Keratinocyte (primary cell): ENCODE data around the gene ZBTB33. TPM values are rescaled to one million over a fixed set of nuclear protein-coding genes. Genes with fewer than 3 reads are reported as not detected.

Source experiments
- DNase-seq: peaks from one replicate; pipeline ENCODE4 v3.0.0-alpha.2; 2011; ENCODE audit warnings: low read depth, missing footprints, low spot score
- FAIRE-seq: peaks from 2 replicates; lab custom pipeline; 2011; peaks lifted over from hg19 to GRCh38; lab: Jason Lieb, UNC
- H2AFZ ChIP-seq: 2 replicates; pipeline ENCODE4 v1.6.0; 2012; ENCODE audit warnings: low read length, control low read depth, inconsistent platforms; ENCODE audit not compliant: control insufficient read depth
- H3K27ac ChIP-seq: 2 replicates; pipeline ENCODE4 v1.5.1; 2011; ENCODE audit warnings: low read length; ENCODE audit not compliant: control insufficient read depth, insufficient read depth
- H3K27me3 ChIP-seq: 3 replicates; pipeline ENCODE4 v1.6.0; 2011; ENCODE audit warnings: low read length; ENCODE audit not compliant: control insufficient read depth, insufficient read depth; ENCODE audit errors: extremely low read depth
- H3K36me3 ChIP-seq, 2 experiments: 2 replicates in 1 of 2; 3 replicates in 1 of 2; pipeline ENCODE4 v1.5.1; 2011; ENCODE audit warnings: low read length in 2 of 2, mild to moderate bottlenecking in 1 of 2; ENCODE audit not compliant: control insufficient read depth in 2 of 2, insufficient read depth in 2 of 2; ENCODE audit errors: extremely low read depth in 1 of 2
- H3K4me1 ChIP-seq: 3 replicates; pipeline ENCODE4 v1.5.1; 2011; ENCODE audit warnings: low read length; ENCODE audit not compliant: control insufficient read depth, insufficient read depth; ENCODE audit errors: extremely low read depth
- H3K4me2 ChIP-seq: 3 replicates; pipeline ENCODE4 v1.6.0; 2011; ENCODE audit warnings: low read depth, low read length; ENCODE audit not compliant: control insufficient read depth, insufficient read depth; ENCODE audit errors: extremely low read depth
- H3K4me3 ChIP-seq, 3 experiments: fragments of 200-600 bp in 1 of 3; sonication (generic) in 1 of 3; 2 replicates in 2 of 3; 3 replicates in 1 of 3; pipeline ENCODE4 v1.5.1; 2011 to 2016; ENCODE audit warnings: low read length in 3 of 3, mild to moderate bottlenecking in 3 of 3, control low read depth in 2 of 3, inconsistent platforms in 1 of 3, low read depth in 1 of 3, mixed read lengths in 1 of 3, mixed run types in 1 of 3, moderate library complexity in 1 of 3; ENCODE audit not compliant: control insufficient read depth in 2 of 3, insufficient read depth in 2 of 3; ENCODE audit errors: extremely low read depth in 1 of 3
- H3K79me2 ChIP-seq: 2 replicates; pipeline ENCODE4 v1.6.0; 2012; ENCODE audit warnings: low read length; ENCODE audit not compliant: control insufficient read depth, insufficient read depth
- H3K9ac ChIP-seq: 3 replicates; pipeline ENCODE4 v1.6.0; 2011; ENCODE audit warnings: low read length; ENCODE audit not compliant: control insufficient read depth, insufficient read depth; ENCODE audit errors: extremely low read depth
- H3K9me1 ChIP-seq: 3 replicates; pipeline ENCODE4 v1.6.0; 2011; ENCODE audit warnings: low read length; ENCODE audit not compliant: control insufficient read depth, insufficient read depth; ENCODE audit errors: extremely low read depth
- H3K9me3 ChIP-seq: 2 replicates; pipeline ENCODE4 v1.5.1; 2012; ENCODE audit warnings: low read depth, low read length; ENCODE audit not compliant: control insufficient read depth
- H4K20me1 ChIP-seq: 3 replicates; pipeline ENCODE4 v1.6.0; 2011; ENCODE audit warnings: low read length; ENCODE audit not compliant: control insufficient read depth, insufficient read depth; ENCODE audit errors: extremely low read depth
- EZH2 ChIP-seq: IDR thresholded peaks from one replicate; pipeline ENCODE4 v1.6.1; 2012; ENCODE audit warnings: inconsistent platforms, mild to moderate bottlenecking, low read length, moderate library complexity
- dilution Hi-C: fragments of 300-500 bp; cut with MboI; formaldehyde crosslinking; loops from one replicate; pipeline ENCODE4 v1.7.0; 2020; ENCODE audit warnings: low sequenced_read_pairs; ENCODE audit not compliant: extremely low pct_ligation_motif_present
- polyA plus RNA-seq, 5 experiments: library from polyadenylated mRNA; depleted of rRNA in 3 of 5; stranded (reverse) in 3 of 5; stranded (forward) in 1 of 5; unstranded in 1 of 5; fragments of >200 nt; gene quantifications; 1 replicate in 1 of 5; 2 replicates in 3 of 5; 3 replicates in 1 of 5; pipeline versions ENCODE4 v1.2.1 to v1.2.3, GENCODE V29; 2011 to 2012; ENCODE audit warnings: missing spikeins in 2 of 5, low read depth in 1 of 5, low replicate concordance in 1 of 5
- TF ChIP-seq, protein P1 (sequence below), 3 experiments: IDR thresholded peaks in 1 of 3; conservative IDR thresholded peaks in 1 of 3; optimal IDR thresholded peaks in 1 of 3; 2 replicates in 2 of 3; 3 replicates in 1 of 3; pipeline versions ENCODE3 to v1.5.1; 2011; ENCODE audit warnings: low read length in 3 of 3, mild to moderate bottlenecking in 3 of 3, moderate library complexity in 2 of 3, control low read depth in 1 of 3, inconsistent platforms in 1 of 3; ENCODE audit not compliant: insufficient read depth in 2 of 3; ENCODE audit errors: extremely low read depth in 1 of 3

The ZBTB33 gene
- polyA plus RNA-seq, 1 donor (not counting 4 experiments of a cell fraction or from before 2014, with no cell fraction given), result 13.4 TPM

DNA sequence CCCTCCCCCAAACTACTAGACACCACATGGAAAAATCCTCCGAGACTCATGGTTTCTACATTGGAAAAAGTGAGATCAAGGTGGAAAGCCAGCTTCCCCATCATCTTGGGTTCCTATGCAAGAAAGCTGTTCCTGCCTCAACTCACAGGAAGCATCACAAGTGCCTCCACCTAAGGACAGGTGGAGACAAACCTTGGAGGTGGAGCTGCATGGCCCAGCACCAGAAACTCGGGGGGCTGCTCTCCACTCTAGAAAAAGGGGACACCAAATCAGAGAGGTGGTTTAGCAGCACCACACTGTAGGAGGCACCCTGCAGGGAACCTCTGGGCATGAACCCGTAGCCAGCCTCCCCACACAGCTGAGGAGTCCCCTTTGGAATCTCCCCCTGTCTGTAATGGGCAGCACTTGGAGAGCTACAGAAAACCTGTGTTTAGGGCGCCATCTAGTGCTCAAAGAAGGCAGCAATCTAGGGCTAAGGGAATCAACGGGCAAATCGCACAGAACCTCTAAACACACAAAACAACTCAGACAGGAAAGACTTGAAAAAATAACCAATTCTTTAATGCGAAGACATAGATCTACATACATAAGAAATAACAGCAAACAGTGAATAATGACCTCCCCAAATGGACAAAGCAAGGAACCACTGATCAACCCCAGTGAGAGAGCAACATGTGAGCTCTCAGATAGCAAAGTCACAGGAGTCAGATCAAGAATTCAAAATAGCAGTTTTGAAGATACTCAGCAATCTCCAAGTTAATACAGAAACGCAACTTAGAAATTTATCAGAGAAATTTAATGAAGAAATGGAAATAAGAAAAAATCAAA is 37.0 kb upstream of the ZBTB33 start:
- H3K27me3 ChIP-seq, result no peaks in the 10 kb centered on the region
- dilution Hi-C loops, result no loop called here
- H4K20me1 ChIP-seq, result peaks cover 3% of the 10 kb centered on the region
- no peak overlapping the region for H2AFZ ChIP-seq
- TF ChIP-seq, protein P1, sequence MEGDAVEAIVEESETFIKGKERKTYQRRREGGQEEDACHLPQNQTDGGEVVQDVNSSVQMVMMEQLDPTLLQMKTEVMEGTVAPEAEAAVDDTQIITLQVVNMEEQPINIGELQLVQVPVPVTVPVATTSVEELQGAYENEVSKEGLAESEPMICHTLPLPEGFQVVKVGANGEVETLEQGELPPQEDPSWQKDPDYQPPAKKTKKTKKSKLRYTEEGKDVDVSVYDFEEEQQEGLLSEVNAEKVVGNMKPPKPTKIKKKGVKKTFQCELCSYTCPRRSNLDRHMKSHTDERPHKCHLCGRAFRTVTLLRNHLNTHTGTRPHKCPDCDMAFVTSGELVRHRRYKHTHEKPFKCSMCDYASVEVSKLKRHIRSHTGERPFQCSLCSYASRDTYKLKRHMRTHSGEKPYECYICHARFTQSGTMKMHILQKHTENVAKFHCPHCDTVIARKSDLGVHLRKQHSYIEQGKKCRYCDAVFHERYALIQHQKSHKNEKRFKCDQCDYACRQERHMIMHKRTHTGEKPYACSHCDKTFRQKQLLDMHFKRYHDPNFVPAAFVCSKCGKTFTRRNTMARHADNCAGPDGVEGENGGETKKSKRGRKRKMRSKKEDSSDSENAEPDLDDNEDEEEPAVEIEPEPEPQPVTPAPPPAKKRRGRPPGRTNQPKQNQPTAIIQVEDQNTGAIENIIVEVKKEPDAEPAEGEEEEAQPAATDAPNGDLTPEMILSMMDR (optimal IDR thresholded peaks at IDR 0.05 in 1 of 3, IDR thresholded peaks at IDR 0.05 in 1 of 3, conservative IDR thresholded peaks at IDR 0.05 in 1 of 3; ENCODE audit: extremely low read depth in 1 of 3, insufficient read depth in 2 of 3, low read length in 3 of 3), result peak; percentile 80 to 82 (median 81)
- TF ChIP-seq EZH2, result no peak
- FAIRE-seq (no peak), DNase-seq (peak; percentile 7)
- no peak overlapping the region for H3K27ac ChIP-seq
- no peak overlapping the region for H3K4me2 ChIP-seq
- H3K4me3 ChIP-seq, result no peak overlapping the region
- H3K9ac ChIP-seq, result no peak overlapping the region
- H3K4me1 ChIP-seq, result no peaks in the 10 kb centered on the region
- no peaks in the 10 kb centered on the region for H3K36me3 ChIP-seq
- H3K9me3 ChIP-seq, result no peaks in the 10 kb centered on the region
- no peaks in the 10 kb centered on the region for H3K79me2 ChIP-seq
- H3K9me1 ChIP-seq, result no peaks in the 10 kb centered on the region

DNA sequence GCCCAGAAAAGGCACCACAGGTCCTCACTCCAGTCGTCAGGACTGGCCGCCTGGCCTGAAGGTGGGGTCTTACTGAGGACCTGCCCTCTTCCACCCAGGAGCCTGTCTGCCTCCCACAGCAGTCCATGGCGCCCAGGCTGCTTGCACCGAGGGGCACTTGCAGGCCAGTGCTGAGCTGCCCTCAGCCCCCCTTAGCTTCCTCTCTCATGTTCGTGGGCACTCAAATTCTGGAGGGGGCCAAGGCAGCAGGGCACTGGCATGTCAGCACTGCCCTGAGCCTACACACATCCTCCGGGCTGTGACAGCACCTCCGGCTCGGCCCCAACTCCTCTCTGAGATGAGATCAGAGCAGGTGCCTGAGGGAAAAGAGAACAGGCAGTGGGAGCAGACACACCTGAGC is 27.2 kb upstream of the ZBTB33 start:
- dilution Hi-C loops, result no loop called here
- no peak for FAIRE-seq

More for the DNA sequence above, 27.2 kb upstream of the ZBTB33 start:
- no peaks in the 10 kb centered on the region for H3K79me2 ChIP-seq
- DNase-seq, result no peak
- no peaks in the 10 kb centered on the region for H3K9me3 ChIP-seq
- no peak overlapping the region for H3K27ac ChIP-seq
- no peak overlapping the region for H3K4me3 ChIP-seq
- no peak overlapping the region for H3K9ac ChIP-seq
- H2AFZ ChIP-seq, result no peak overlapping the region
- no peaks in the 10 kb centered on the region for H3K4me1 ChIP-seq
- no peaks in the 10 kb centered on the region for H4K20me1 ChIP-seq
- TF ChIP-seq EZH2, result no peak
- TF ChIP-seq, protein P1 (optimal IDR thresholded peaks at IDR 0.05 in 1 of 3, IDR thresholded peaks at IDR 0.05 in 1 of 3, conservative IDR thresholded peaks at IDR 0.05 in 1 of 3; ENCODE audit: extremely low read depth in 1 of 3, insufficient read depth in 2 of 3, low read length in 3 of 3), result no peak
- no peaks in the 10 kb centered on the region for H3K9me1 ChIP-seq
- no peaks in the 10 kb centered on the region for H3K36me3 ChIP-seq
- H3K4me2 ChIP-seq, result no peak overlapping the region
- H3K27me3 ChIP-seq, result no peaks in the 10 kb centered on the region
